Body of pancreas (tissue), 4 donors: ENCODE data around the gene AKAP8.

Experiments
- POLR2A ChIP-seq, 3 donors: fragments of 450-650 bp; IDR thresholded peaks; one replicate each; pipeline ENCODE4 v1.6.1; 2016; ENCODE audit warnings: antibody characterized with exemption in 3 of 3, mild to moderate bottlenecking in 2 of 3
- TF ChIP-seq, protein P1 (sequence below), 7 experiments: fragments of 450-650 bp in 4 of 7; fragments of 200-600 bp in 3 of 7; sonication (generic) in 3 of 7; IDR thresholded peaks; one replicate each; pipeline ENCODE4 v1.5.1; 2016 to 2019; ENCODE audit warnings: antibody characterized with exemption in 7 of 7

DNA sequence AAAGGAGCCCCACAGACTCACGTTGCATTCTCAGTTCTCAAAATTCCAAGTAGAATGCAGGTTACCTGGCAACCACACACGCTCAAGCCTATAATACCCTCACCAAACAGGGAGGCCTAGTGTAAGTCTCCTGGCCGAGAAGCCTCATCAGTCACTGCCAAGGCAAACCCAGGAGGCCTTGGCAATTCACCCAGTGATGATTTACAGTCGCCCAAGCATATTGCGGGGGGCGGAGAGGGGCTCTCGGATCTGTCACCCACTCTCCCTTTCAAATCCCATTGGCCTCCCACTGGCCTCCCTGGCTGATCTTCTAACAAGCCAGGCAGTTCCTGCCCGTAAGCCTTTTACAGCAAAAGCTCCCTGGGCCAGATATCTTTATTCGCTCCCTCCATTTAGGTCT, 38.1 kb upstream of the AKAP8 start:
- TF ChIP-seq, protein P1, sequence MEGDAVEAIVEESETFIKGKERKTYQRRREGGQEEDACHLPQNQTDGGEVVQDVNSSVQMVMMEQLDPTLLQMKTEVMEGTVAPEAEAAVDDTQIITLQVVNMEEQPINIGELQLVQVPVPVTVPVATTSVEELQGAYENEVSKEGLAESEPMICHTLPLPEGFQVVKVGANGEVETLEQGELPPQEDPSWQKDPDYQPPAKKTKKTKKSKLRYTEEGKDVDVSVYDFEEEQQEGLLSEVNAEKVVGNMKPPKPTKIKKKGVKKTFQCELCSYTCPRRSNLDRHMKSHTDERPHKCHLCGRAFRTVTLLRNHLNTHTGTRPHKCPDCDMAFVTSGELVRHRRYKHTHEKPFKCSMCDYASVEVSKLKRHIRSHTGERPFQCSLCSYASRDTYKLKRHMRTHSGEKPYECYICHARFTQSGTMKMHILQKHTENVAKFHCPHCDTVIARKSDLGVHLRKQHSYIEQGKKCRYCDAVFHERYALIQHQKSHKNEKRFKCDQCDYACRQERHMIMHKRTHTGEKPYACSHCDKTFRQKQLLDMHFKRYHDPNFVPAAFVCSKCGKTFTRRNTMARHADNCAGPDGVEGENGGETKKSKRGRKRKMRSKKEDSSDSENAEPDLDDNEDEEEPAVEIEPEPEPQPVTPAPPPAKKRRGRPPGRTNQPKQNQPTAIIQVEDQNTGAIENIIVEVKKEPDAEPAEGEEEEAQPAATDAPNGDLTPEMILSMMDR (IDR thresholded peaks at IDR 0.05): no peak
- no peak for TF ChIP-seq POLR2A (IDR thresholded peaks at IDR 0.05)
